ENCODE measurements around the gene MAB21L1.

MAB21L1 gene

GRCh38 chr13:35480346-35480745, 3.9 kb upstream of the MAB21L1 start:
- in situ Hi-C loops (cut with MboI; ENCODE audit: low sequenced_read_pairs), result no loop called here

DNA sequence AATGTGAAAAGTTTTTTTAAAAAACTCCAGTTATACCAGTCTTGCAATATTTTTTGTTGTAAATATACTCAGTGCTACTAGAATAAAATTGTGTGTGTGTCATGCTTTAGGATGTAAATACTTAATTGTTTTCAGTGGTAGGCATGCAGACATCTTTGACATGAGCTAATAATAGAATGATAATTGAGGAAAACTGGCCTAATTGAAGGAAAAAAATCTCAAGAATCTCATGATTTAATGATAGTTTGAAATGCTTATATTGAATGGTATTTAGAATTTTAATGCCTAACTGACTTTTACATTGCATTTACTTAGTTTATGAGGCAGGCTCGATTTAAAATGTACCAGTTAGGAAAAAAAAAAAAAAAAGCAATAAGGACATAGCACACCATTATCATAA, 3.2 kb upstream of the MAB21L1 start:
- in situ Hi-C loops (cut with MboI; ENCODE audit: low sequenced_read_pairs), result no loop called here

DNA sequence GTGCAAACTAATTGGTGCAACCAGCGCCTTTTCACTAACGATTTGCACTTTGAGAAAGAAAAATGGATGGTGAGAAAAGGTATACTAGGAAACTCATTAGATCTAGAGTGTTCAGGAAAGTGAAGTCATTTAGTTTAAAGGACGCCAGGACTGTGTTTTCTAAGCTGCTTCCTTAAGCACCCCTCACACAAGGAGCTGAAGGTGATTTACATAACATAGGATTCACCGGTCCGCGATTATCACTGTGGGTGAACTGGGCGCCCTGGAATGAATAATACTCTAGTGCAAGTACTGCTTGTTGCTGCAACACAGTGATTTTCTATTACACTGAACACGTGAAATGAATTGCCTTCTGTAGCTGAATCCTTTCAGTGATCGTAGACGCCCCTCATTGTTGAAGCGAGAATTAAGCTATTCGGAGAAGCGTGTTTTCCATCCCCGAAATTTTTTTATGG, 2.6 kb upstream of the MAB21L1 start:
- in situ Hi-C loops (cut with MboI; ENCODE audit: low sequenced_read_pairs), result no loop called here

GRCh38 chr13:35478271-35479037, 2.0 kb upstream of the MAB21L1 start:
- in situ Hi-C loops (cut with MboI; ENCODE audit: low sequenced_read_pairs), result no loop called here

- in situ Hi-C loops (cut with MboI; ENCODE audit: low sequenced_read_pairs), result no loop called here
Measured at GRCh38 chr13:35477386-35477946, 977 bp upstream of the MAB21L1 start.

GRCh38 chr13:35475212-35475959, 1.1 kb downstream of the MAB21L1 start:
- in situ Hi-C loops (cut with MboI; ENCODE audit: low sequenced_read_pairs), result no loop called here

GRCh38 chr13:35474496-35475211, 1.8 kb downstream of the MAB21L1 start:
- in situ Hi-C loops (cut with MboI; ENCODE audit: low sequenced_read_pairs), result no loop called here

DNA sequence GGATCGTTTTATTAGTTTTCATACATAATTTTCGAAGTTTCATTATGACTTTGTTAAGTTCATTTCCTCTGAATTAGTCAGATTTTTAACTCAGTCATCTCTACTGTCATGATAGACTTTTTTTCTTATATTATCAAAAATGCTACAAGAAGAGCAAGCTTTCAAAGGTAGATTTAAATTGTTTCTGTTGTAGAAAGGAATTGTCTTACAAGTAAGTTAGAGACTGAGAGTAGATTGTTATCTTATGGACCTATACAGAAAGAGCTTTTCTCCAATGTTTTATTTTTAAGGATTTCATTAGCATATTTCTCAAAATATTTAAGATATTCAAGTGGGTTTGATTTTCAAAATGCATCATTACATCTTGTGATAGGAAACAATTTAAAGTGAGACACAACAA, 2.7 kb downstream of the MAB21L1 start:
- in situ Hi-C loops (cut with MboI; ENCODE audit: low sequenced_read_pairs), result no loop called here

- in situ Hi-C loops (cut with MboI; ENCODE audit: low sequenced_read_pairs), result no loop called here
Measured at GRCh38 chr13:35473206-35473775, 3.2 kb downstream of the MAB21L1 start.

- in situ Hi-C loops (cut with MboI; ENCODE audit: low sequenced_read_pairs), result no loop called here
Measured at GRCh38 chr13:35472323-35472881, 4.1 kb downstream of the MAB21L1 start.

DNA sequence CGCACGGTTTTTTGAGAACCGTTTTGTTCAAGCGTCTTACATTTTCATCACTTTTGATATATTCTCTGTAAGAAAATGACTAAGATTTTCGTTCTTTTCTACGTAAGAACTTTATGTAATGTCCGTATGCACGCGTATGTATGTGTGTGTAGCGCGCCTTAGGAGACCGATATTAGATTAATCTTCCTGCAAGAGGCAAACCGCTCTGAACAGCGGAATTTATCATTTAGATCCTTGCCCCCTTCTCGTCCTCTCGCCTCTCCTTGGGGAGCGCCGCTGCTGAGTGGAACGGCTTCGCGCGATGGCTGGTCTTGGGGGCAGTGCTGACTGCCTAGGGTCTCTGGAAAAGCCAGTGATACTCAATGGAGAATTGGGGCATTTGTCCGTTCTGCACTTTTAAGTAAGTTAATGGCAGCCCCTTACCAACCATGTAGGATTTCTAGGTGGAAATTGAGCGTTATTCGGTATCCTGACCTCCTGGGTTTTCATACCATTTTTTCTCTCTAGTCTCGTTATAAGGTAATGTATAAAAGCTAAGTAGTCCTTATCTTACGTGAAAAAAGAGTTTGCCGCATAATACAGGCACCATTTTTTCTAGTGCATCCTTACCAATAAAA, 4.7 kb downstream of the MAB21L1 start:
- in situ Hi-C loops (cut with MboI; ENCODE audit: low sequenced_read_pairs), result no loop called here

DNA sequence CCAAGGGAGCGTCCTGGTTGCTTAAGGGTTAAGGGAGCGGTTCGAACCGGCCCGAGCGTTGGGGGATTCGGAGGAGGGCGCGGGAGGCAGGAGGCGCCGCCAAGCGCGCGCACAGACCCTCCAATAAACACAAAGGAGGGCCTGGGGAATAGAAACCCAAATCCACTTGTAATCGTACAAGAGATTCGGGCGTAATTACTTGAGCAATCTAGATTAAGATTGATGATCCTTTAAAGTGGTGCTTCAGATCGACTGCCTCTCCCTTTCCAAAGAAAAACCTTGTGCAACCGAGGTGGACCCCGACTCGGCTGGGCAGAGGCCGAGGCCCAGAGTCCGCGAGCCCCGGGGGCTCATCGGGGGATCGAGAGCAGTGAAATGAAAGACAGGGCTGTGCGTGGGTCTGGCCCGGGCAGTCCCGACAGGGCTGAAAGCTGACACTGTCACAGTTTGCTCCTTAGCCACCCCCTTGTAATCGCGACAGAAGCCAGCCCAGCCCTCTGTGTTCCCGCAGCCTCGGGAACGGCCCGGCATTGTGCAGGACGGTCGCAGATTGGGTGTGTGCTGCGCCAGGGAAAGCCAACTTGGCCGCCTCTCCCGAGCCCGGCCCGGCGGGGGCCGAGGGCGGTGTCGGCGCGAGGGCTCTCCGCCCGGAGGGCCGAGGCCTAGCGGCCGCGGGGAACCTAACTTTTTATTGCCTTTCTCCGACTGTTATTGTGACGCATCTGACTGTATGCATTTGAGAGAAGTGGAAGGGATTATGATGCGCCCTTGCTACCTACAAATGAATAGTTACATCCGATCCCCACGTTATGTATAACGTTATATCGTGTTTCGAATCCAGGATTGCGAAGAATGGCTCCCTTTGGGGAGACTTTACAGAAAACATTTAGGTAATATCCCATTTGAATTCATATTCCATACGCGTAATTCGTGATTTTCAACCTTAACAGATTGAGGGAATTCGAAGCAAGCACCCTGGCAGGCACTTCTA, 5.5 kb downstream of the MAB21L1 start:
- in situ Hi-C loops (cut with MboI; ENCODE audit: low sequenced_read_pairs), result no loop called here

DNA sequence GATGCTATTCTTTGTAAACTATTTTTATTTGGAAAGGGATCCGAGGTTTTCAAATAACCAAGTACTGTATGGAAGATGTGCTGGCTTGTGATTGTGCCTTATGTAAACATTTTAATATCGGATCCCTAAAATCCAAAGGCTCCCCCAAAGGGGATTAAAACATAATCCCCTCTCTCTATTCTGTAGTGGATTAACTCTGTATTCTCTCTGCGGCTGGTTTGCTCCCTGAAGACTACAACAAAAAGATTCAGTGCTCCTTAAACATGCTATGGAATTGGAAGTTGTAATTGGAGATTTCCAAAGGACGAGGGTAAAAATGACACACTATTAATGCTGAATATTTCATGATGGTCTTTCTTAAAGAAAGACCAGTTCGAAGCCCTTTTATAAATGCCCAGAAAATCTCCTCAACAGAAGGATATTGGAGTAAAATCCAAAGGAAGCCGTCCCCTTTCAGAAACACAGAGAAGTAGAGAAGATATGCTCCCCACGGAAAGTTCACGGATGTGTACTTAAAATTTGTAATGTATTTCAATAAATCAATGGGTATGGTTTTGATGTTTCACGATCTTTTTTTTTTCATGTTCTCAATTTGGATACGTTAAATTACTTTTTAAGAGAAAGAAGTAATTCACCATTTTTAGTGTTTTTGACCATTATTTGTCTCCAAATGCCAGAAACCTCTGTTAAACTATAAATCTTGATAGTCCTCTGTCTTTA, 6.5 kb downstream of the MAB21L1 start:
- in situ Hi-C loops (cut with MboI; ENCODE audit: low sequenced_read_pairs), result no loop called here

DNA sequence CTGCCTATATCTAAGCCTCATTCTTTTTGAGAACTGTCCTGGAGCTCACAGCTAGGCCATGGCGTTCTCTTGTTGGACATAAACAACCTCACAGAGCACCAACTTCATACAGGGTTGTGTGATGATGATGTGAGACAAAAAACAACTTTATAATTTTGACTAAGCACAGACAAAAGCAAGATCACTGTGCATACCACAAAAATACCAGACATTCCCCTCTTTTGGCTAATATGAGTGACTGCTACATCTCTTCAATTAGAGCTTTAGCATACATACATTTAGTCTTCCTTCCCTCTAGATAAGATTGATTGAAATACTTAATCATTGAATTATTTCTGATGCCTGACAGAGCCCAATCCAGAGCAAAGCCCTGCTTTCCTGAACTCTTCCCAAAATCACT, 8.3 kb downstream of the MAB21L1 start:
- in situ Hi-C loops (cut with MboI; ENCODE audit: low sequenced_read_pairs), result no loop called here

DNA sequence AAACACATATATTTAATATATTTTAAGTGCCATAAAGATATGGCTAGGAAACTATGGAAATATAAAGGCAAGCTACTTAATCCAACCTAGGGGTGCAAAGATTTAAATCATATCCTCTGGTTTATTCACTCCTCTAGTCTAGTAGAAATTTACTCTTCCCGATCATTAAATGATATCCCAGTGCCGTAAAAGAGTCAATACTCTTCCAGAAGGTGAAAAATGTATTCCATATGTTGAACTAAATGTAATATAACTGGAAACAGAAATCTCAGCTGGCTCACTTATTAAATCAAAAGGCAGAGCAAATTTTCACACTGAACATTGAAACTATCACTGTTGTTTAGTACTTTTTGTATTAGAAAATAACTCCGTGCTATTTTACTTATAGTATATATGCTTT, 11.1 kb downstream of the MAB21L1 start:
- in situ Hi-C loops (cut with MboI; ENCODE audit: low sequenced_read_pairs), result no loop called here

- in situ Hi-C loops (cut with MboI; ENCODE audit: low sequenced_read_pairs), result no loop called here
Measured at GRCh38 chr13:35460061-35460460, 16.4 kb downstream of the MAB21L1 start.

- in situ Hi-C loops (cut with MboI; ENCODE audit: low sequenced_read_pairs), result no loop called here
Measured at GRCh38 chr13:35457258-35457657, 19.2 kb downstream of the MAB21L1 start.

GRCh38 chr13:35455022-35455421, 21.5 kb downstream of the MAB21L1 start:
- in situ Hi-C loops (cut with MboI; ENCODE audit: low sequenced_read_pairs), result no loop called here
